NCI-H460 (cell line): ENCODE measurements around the gene ACMSD. TPM values are rescaled to one million over a fixed set of nuclear protein-coding genes. Genes with fewer than 3 reads are reported as not detected.

Experiments used
- DNase-seq: peaks from one replicate; pipeline ENCODE4 v3.0.0-alpha.2; 2016; ENCODE audit warnings: low read depth; ENCODE audit errors: extremely low read depth
- small RNA-seq, 2 experiments: library from RNA; depleted of rRNA; stranded (forward); fragments of <200 nt; gene quantifications; one replicate each; pipeline ENCODE3, GENCODE V24; 2014
- total RNA-seq: library from RNA; depleted of rRNA; stranded (reverse); fragments of >200 nt; shearing (Covaris generic); gene quantifications from 2 replicates; pipeline ENCODE4 v1.2.3, GENCODE V29; 2014; rRNA removed

Gene ACMSD
- total RNA-seq, 1 experiment from 2014 or later: not detected

GRCh38 chr2:134936691-134937090 is 98.3 kb downstream of the ACMSD start:
- no peak for DNase-seq

GRCh38 chr2:134943540-134943939 is 105.1 kb downstream of the ACMSD start:
- DNase-seq: no peak

- DNase-seq: no peak
Observed at GRCh38 chr2:134944975-134945374, 106.6 kb downstream of the ACMSD start.

- DNase-seq: no peak
Observed at GRCh38 chr2:134946073-134946472, 107.7 kb downstream of the ACMSD start.

GRCh38 chr2:134949981-134950708 is 111.7 kb downstream of the ACMSD start:
- no peak for DNase-seq

- DNase-seq: no peak
Observed at GRCh38 chr2:134950886-134951285, 112.5 kb downstream of the ACMSD start.

Small RNA genes lying within 50 kb of the gene (small RNA-seq; reads per million reads assigned to genes)
- 0 reads per million in 2 experiments for gene AC110620.1
- gene MIR5590: 0 reads per million in 2 experiments

Other genes with a start within 250 kb of the ACMSD start
- gene TMEM163, start 119.6 kb upstream of the ACMSD start, total RNA-seq: not detected in 2 replicates
- 26.4 and 29.0 TPM in 2 replicates for gene CCNT2, start 80.2 kb downstream of the ACMSD start, total RNA-seq
- gene MAP3K19, start 208.8 kb downstream of the ACMSD start, total RNA-seq: not detected in 2 replicates
- 52.4 and 58.8 TPM in 2 replicates for gene RAB3GAP1, start 213.7 kb downstream of the ACMSD start, total RNA-seq